Measurements from ENCODE around the gene NAV2.

DNA sequence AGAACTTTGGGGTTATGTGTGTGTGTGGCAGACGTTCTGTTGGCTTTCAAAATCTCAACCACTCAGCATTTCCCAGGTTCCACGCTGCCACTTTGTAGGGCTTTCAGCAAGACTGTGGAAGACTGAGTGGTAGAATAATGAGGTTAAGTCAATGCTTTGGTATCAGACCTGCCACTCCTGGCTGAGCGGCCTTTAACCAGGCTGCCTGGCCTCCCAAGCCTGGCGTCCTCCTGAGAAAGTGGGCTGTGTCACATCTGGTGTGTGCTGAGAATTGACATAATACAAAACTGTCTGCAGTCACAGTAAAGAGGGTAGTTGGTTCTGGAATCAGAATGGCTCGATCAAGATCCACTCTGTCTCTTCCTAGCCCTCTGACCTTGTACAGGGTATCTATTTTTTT is 321.2 kb downstream of the NAV2 start:
- TF ChIP-seq POLR2A (IDR thresholded peaks at IDR 0.05; ENCODE audit: borderline replicate concordance, extremely low read depth, insufficient read depth, insufficient read length) (no peak), CTCF (IDR thresholded peaks at IDR 0.05 in 2 of 3, conservative IDR thresholded peaks at IDR 0.05 in 1 of 3; ENCODE audit: borderline replicate concordance in 1 of 3, insufficient read depth in 1 of 3, low read depth in 2 of 3, low read length in 2 of 3) (no peak), POLR2AphosphoS5 (IDR thresholded peaks at IDR 0.05; ENCODE audit: low read depth, low read length) (no peak), EZH2 (IDR thresholded peaks at IDR 0.05) (no peak), RAD21 (IDR thresholded peaks at IDR 0.05; ENCODE audit: low read depth) (no peak), ELF1 (IDR thresholded peaks at IDR 0.05; ENCODE audit: borderline replicate concordance, low read depth) (no peak), ZFX (IDR thresholded peaks at IDR 0.05) (no peak), JUND (IDR thresholded peaks at IDR 0.05) (no peak), SP1 (IDR thresholded peaks at IDR 0.05; ENCODE audit: low read depth) (no peak), YY1 (IDR thresholded peaks at IDR 0.05; ENCODE audit: extremely low read depth, insufficient replicate concordance, low read depth, low read length) (no peak), CEBPB (IDR thresholded peaks at IDR 0.05; ENCODE audit: low read depth) (no peak)
- TF ChIP-seq, protein P1, sequence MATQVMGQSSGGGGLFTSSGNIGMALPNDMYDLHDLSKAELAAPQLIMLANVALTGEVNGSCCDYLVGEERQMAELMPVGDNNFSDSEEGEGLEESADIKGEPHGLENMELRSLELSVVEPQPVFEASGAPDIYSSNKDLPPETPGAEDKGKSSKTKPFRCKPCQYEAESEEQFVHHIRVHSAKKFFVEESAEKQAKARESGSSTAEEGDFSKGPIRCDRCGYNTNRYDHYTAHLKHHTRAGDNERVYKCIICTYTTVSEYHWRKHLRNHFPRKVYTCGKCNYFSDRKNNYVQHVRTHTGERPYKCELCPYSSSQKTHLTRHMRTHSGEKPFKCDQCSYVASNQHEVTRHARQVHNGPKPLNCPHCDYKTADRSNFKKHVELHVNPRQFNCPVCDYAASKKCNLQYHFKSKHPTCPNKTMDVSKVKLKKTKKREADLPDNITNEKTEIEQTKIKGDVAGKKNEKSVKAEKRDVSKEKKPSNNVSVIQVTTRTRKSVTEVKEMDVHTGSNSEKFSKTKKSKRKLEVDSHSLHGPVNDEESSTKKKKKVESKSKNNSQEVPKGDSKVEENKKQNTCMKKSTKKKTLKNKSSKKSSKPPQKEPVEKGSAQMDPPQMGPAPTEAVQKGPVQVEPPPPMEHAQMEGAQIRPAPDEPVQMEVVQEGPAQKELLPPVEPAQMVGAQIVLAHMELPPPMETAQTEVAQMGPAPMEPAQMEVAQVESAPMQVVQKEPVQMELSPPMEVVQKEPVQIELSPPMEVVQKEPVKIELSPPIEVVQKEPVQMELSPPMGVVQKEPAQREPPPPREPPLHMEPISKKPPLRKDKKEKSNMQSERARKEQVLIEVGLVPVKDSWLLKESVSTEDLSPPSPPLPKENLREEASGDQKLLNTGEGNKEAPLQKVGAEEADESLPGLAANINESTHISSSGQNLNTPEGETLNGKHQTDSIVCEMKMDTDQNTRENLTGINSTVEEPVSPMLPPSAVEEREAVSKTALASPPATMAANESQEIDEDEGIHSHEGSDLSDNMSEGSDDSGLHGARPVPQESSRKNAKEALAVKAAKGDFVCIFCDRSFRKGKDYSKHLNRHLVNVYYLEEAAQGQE (IDR thresholded peaks at IDR 0.05; ENCODE audit: low read depth): no peak
- TF ChIP-seq, protein P2, sequence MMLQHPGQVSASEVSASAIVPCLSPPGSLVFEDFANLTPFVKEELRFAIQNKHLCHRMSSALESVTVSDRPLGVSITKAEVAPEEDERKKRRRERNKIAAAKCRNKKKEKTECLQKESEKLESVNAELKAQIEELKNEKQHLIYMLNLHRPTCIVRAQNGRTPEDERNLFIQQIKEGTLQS (IDR thresholded peaks at IDR 0.05): no peak
- TF ChIP-seq, protein P3, sequence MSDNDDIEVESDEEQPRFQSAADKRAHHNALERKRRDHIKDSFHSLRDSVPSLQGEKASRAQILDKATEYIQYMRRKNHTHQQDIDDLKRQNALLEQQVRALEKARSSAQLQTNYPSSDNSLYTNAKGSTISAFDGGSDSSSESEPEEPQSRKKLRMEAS (IDR thresholded peaks at IDR 0.05): no peak

All from HCT116 (cell line).